Activated T-cell treated with anti-CD3 and anti-CD28 coated beads, Interleukin-2, amount 50 U/mL, for 72 hours (primary cell): Measurements from ENCODE around the gene GAGE1. TPM values are rescaled to one million over a fixed set of nuclear protein-coding genes. Genes with fewer than 3 reads are reported as not detected.

ENCODE experiments used
- ATAC-seq, 2 donors: fragments of 150-1000 bp; cut with Tn5 transposase; replicated peaks in 1 of 2; 2 replicates each; pipeline ENCODE4 v1.10.0; 2021; ENCODE audit warnings: moderate library complexity in 2 of 2, mild to moderate bottlenecking in 1 of 2
- DNase-seq, 2 donors: peaks; one replicate each; pipeline ENCODE4 v3.0.0; 2021 to 2022; ENCODE audit warnings: mixed read lengths in 1 of 2
- H3K27ac Mint-ChIP-seq: one replicate; pipeline ENCODE4 v1.8.0; 2022; ENCODE audit warnings: mild to moderate bottlenecking, moderate library complexity, mixed read lengths
- H3K27me3 Mint-ChIP-seq: one replicate; pipeline ENCODE4 v1.8.0; 2022; ENCODE audit warnings: low read depth, mixed read lengths
- H3K36me3 Mint-ChIP-seq, 2 donors: one replicate each; pipeline ENCODE4 v1.8.0; 2022; ENCODE audit warnings: mixed read lengths in 2 of 2, mild to moderate bottlenecking in 1 of 2; ENCODE audit not compliant: insufficient read depth in 2 of 2
- H3K4me1 Mint-ChIP-seq: one replicate; pipeline ENCODE4 v1.8.0; 2022; ENCODE audit warnings: low read depth, mixed read lengths
- H3K4me3 Mint-ChIP-seq, 2 donors: one replicate each; pipeline ENCODE4 v1.8.0; 2022; ENCODE audit warnings: mild to moderate bottlenecking in 2 of 2, mixed read lengths in 2 of 2, moderate library complexity in 2 of 2
- H3K9me3 Mint-ChIP-seq, 2 donors: one replicate each; pipeline ENCODE4 v1.8.0; 2022; ENCODE audit warnings: mixed read lengths in 2 of 2
- total RNA-seq, 2 donors: library from RNA; stranded (reverse); gene quantifications; one replicate each; pipeline ENCODE4 v1.2.3, GENCODE V29; 2022

The GAGE1 gene
- total RNA-seq, 2 donors from 2014 or later, result not detected

- Mint-ChIP-seq H3K4me3 (no peak overlapping the region), H3K9me3 (no peaks in the 10 kb centered on the region), H3K27ac (no peak overlapping the region), H3K4me1 (no peaks in the 10 kb centered on the region), H3K27me3 (peaks cover 35% of the 10 kb centered on the region), H3K36me3 (no peaks in the 10 kb centered on the region)
- ATAC-seq (no peak), DNase-seq (no peak)
Measured at GRCh38 chrX:49644991-49645637, 46.3 kb downstream of the GAGE1 start.

GRCh38 chrX:49656533-49656932, 57.7 kb downstream of the GAGE1 start:
- no peak overlapping the region for H3K4me3 Mint-ChIP-seq
- no peaks in the 10 kb centered on the region for H3K9me3 Mint-ChIP-seq
- no peak overlapping the region for H3K27ac Mint-ChIP-seq
- no peaks in the 10 kb centered on the region for H3K36me3 Mint-ChIP-seq
- no peaks in the 10 kb centered on the region for H3K4me1 Mint-ChIP-seq
- DNase-seq (no peak), ATAC-seq (no peak)
- H3K27me3 Mint-ChIP-seq, result peaks cover 31% of the 10 kb centered on the region

Other genes starting within 250 kb of the GAGE1 start
- not detected for gene GAGE12C, start 66.8 kb upstream of the GAGE1 start, total RNA-seq
- not detected for gene GAGE12D, start 57.3 kb upstream of the GAGE1 start, total RNA-seq
- gene GAGE12E, start 47.7 kb upstream of the GAGE1 start, total RNA-seq, result not detected
- not detected for gene GAGE12F, start 38.2 kb upstream of the GAGE1 start, total RNA-seq
- not detected for gene GAGE12G, start 28.6 kb upstream of the GAGE1 start, total RNA-seq
- gene GAGE12H, start 19.1 kb upstream of the GAGE1 start, total RNA-seq, result not detected
- not detected for gene GAGE2A, start 9.5 kb upstream of the GAGE1 start, total RNA-seq
- not detected for gene PAGE1, start 97.0 kb downstream of the GAGE1 start, total RNA-seq
- gene PAGE4, start 230.3 kb downstream of the GAGE1 start, total RNA-seq, result not detected